ENCODE measurements around the gene HNF4A.

The HNF4A gene

GRCh38 chr20:44411020-44411756 is 55.7 kb downstream of the HNF4A start:
- Histone ChIP-seq H3K27me3 (ENCODE audit: control insufficient read depth, insufficient read depth, low read length) (no peaks in the 10 kb centered on the region), H3K4me1 (peaks cover 2% of the 10 kb centered on the region), H3K79me2 (no peaks in the 10 kb centered on the region), H3K27ac (no peak overlapping the region), H3K4me2 (ENCODE audit: low read length) (no peak overlapping the region), H3K9ac (no peak overlapping the region), H3K4me3 (ENCODE audit: low read depth, low read length) (no peak overlapping the region), H3K9me3 (ENCODE audit: control insufficient read depth, low read length) (no peaks in the 10 kb centered on the region), H3K36me3 (ENCODE audit: control insufficient read depth, insufficient read depth, low read length) (no peaks in the 10 kb centered on the region), H2AFZ (no peak overlapping the region)
- no peak for TF ChIP-seq CTCF (IDR thresholded peaks at IDR 0.05)

DNA sequence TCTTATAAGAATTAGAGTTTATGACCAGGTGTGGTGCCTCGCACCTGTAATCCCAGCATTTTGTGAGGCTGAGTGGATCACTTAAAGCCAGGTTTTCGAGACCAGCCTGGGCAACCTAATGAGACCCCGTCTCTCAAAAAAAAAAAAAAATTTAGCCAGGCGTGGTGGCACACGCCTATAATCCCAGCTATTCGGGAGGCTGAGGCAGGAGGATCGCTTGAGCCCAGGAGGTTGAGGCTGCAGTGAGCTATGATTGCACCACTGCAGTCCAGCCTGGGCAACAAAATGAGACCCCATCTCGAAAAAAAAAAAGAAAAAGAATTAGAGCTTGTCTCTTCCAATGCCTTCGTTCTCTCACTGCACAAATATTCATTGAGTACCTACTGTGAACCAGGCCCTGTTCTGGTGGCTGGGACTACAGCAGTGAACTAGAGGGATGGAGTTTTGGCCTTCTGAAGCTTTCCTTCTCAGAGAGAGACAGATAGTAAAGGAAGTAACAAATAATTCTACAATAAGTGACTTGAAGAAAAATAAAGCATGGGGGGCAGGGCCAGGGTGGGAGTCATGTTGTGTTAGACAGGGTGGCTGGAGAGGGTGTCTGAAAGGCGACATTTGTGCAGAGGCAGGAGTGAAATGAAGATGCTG is 56.4 kb downstream of the HNF4A start:
- Histone ChIP-seq H3K27ac (no peak overlapping the region), H3K4me1 (peaks cover 2% of the 10 kb centered on the region), H3K4me3 (ENCODE audit: low read depth, low read length) (no peak overlapping the region), H3K36me3 (ENCODE audit: control insufficient read depth, insufficient read depth, low read length) (no peaks in the 10 kb centered on the region), H2AFZ (no peak overlapping the region), H3K9ac (no peak overlapping the region), H3K4me2 (ENCODE audit: low read length) (no peak overlapping the region), H3K27me3 (ENCODE audit: control insufficient read depth, insufficient read depth, low read length) (no peaks in the 10 kb centered on the region), H3K79me2 (no peaks in the 10 kb centered on the region), H3K9me3 (ENCODE audit: control insufficient read depth, low read length) (no peaks in the 10 kb centered on the region)
- TF ChIP-seq CTCF (IDR thresholded peaks at IDR 0.05): no peak

DNA sequence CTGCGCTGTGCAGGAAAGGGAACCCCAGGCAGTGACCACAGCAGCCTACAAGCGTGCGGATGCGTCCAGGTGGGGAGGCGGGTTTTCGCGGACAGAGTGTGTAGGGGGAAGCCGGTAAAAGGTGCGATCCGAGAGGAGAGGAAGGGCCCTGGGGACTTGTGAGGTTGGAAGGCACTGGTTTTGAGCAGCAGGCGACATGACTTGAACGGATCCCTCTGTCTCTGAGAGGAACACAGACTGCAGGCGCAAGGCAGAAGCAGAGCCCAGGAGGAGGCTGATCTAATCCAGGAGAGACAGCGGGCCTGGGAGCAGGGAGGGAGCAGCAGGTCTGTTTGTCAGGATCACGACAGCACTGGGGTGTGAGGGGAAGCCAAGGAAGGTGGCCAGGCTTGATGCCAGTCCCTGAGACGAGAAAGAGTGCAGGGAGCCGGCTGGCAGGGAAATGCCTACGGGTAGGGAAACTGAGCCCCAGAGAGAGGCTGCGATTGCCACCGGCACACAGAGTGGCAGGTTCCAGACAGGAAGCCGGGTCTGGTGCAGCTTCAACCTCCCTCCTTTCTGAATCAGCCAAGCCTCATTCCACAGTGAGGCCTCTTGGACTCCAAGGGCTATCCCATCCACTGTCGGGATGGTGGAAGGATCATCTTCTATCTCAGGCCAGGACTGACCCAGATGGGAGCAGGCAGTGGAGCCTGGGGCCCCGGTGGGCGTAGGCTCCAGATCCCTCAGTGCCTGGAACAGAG is 57.1 kb downstream of the HNF4A start:
- Histone ChIP-seq H2AFZ (no peak overlapping the region), H3K36me3 (ENCODE audit: control insufficient read depth, insufficient read depth, low read length) (no peaks in the 10 kb centered on the region), H3K4me1 (peaks cover 2% of the 10 kb centered on the region), H3K27ac (no peak overlapping the region), H3K9me3 (ENCODE audit: control insufficient read depth, low read length) (no peaks in the 10 kb centered on the region), H3K9ac (no peak overlapping the region), H3K27me3 (ENCODE audit: control insufficient read depth, insufficient read depth, low read length) (no peaks in the 10 kb centered on the region), H3K4me2 (ENCODE audit: low read length) (no peak overlapping the region), H3K79me2 (no peaks in the 10 kb centered on the region), H3K4me3 (ENCODE audit: low read depth, low read length) (no peak overlapping the region)
- TF ChIP-seq CTCF (IDR thresholded peaks at IDR 0.05): no peak

GRCh38 chr20:44413575-44414345 is 58.3 kb downstream of the HNF4A start:
- H3K4me3 ChIP-seq (ENCODE audit: low read depth, low read length): no peak overlapping the region
- H3K79me2 ChIP-seq: no peaks in the 10 kb centered on the region
- H2AFZ ChIP-seq: no peak overlapping the region
- TF ChIP-seq CTCF (IDR thresholded peaks at IDR 0.05): no peak
- H3K36me3 ChIP-seq (ENCODE audit: control insufficient read depth, insufficient read depth, low read length): no peaks in the 10 kb centered on the region
- H3K9ac ChIP-seq: no peak overlapping the region
- no peaks in the 10 kb centered on the region for H3K27me3 ChIP-seq (ENCODE audit: control insufficient read depth, insufficient read depth, low read length)
- H3K9me3 ChIP-seq (ENCODE audit: control insufficient read depth, low read length): no peaks in the 10 kb centered on the region
- no peak overlapping the region for H3K27ac ChIP-seq
- H3K4me1 ChIP-seq: peaks cover 2% of the 10 kb centered on the region
- H3K4me2 ChIP-seq (ENCODE audit: low read length): no peak overlapping the region
